Germinal center (tissue), 1 donor: ENCODE results near the gene CLASP1.
"Not testable (repeated sequence)": the region's sequence is repeated elsewhere in the genome, so short reads cannot be mapped to it uniquely, and the experiment has no call there.

Experiments used
- DNase-seq: peaks from one replicate; pipeline ENCODE4 v3.0.0; 2012; ENCODE audit warnings: mixed read lengths, low spot score

CLASP1 gene

GRCh38 chr2:121473512-121473911 is 175.8 kb downstream of the CLASP1 start:
- DNase-seq: no peak

GRCh38 chr2:121472470-121472993 is 176.7 kb downstream of the CLASP1 start:
- DNase-seq: no peak

- DNase-seq: no peak
These were observed 177.5 kb downstream of the CLASP1 start for GRCh38 chr2:121471532-121472469.

- no peak for DNase-seq
These were observed 178.3 kb downstream of the CLASP1 start for GRCh38 chr2:121470917-121471316.

- DNase-seq: no peak
These were observed 179.9 kb downstream of the CLASP1 start for GRCh38 chr2:121469356-121469755.

- no peak for DNase-seq
These were observed 180.3 kb downstream of the CLASP1 start for GRCh38 chr2:121468936-121469335.

- DNase-seq: no peak
These were observed 190.0 kb downstream of the CLASP1 start for GRCh38 chr2:121459291-121459690.

GRCh38 chr2:121456325-121456724 is 192.9 kb downstream of the CLASP1 start:
- DNase-seq: no peak

- DNase-seq: no peak
These were observed 193.8 kb downstream of the CLASP1 start for GRCh38 chr2:121455446-121455845.

GRCh38 chr2:121454549-121455090 is 194.6 kb downstream of the CLASP1 start:
- no peak for DNase-seq

GRCh38 chr2:121451398-121451797 is 197.9 kb downstream of the CLASP1 start:
- no peak for DNase-seq

GRCh38 chr2:121450301-121450700 is 199.0 kb downstream of the CLASP1 start:
- DNase-seq: no peak

GRCh38 chr2:121446647-121447241 is 202.5 kb downstream of the CLASP1 start:
- DNase-seq: no peak

GRCh38 chr2:121442889-121443288 is 206.4 kb downstream of the CLASP1 start:
- no peak for DNase-seq

GRCh38 chr2:121438290-121438689 is 211.0 kb downstream of the CLASP1 start:
- not testable (repeated sequence) for DNase-seq

GRCh38 chr2:121436918-121437317 is 212.3 kb downstream of the CLASP1 start:
- no peak for DNase-seq

- DNase-seq: no peak
These were observed 213.5 kb downstream of the CLASP1 start for GRCh38 chr2:121435790-121436189.

GRCh38 chr2:121431214-121431613 is 218.0 kb downstream of the CLASP1 start:
- DNase-seq: no peak

GRCh38 chr2:121429927-121430520 is 219.2 kb downstream of the CLASP1 start:
- DNase-seq: no peak

GRCh38 chr2:121429119-121429903 is 220.0 kb downstream of the CLASP1 start:
- DNase-seq: no peak

- DNase-seq: no peak
These were observed 222.0 kb downstream of the CLASP1 start for GRCh38 chr2:121427187-121427689.
